ENCODE results near the gene OCA2.

DNA sequence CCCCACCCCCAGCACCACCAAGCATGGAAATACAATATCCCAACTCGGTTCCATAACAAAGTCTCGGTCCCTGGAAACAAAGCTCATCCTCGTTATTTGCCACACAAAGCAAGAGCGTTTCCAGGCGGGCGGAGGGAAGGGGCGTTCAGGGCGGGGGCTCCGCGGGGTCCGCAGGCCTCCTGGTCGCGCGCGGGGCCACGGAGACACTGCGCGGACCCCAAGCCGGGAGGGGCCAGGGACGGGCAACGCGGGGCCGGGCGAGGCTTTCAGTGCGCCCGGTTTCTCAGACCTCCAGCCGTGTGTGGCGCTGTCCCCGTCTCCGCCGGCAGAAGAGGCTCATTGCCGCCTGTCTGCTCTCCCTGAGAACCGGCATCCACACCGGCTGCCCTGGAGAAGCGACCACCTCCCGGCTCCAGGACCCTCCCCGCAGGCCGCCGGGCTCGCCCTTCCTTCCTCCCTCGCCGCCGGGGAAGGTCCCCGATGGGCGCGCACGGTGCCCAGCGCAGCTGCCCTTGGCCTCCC is 329.0 kb downstream of the OCA2 start:
- TF ChIP-seq POLR2A (IDR thresholded peaks at IDR 0.05), result no peak
- TF ChIP-seq, protein P1, sequence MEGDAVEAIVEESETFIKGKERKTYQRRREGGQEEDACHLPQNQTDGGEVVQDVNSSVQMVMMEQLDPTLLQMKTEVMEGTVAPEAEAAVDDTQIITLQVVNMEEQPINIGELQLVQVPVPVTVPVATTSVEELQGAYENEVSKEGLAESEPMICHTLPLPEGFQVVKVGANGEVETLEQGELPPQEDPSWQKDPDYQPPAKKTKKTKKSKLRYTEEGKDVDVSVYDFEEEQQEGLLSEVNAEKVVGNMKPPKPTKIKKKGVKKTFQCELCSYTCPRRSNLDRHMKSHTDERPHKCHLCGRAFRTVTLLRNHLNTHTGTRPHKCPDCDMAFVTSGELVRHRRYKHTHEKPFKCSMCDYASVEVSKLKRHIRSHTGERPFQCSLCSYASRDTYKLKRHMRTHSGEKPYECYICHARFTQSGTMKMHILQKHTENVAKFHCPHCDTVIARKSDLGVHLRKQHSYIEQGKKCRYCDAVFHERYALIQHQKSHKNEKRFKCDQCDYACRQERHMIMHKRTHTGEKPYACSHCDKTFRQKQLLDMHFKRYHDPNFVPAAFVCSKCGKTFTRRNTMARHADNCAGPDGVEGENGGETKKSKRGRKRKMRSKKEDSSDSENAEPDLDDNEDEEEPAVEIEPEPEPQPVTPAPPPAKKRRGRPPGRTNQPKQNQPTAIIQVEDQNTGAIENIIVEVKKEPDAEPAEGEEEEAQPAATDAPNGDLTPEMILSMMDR (IDR thresholded peaks at IDR 0.05), result no peak
